Activated CD4-positive, alpha-beta T cell treated with anti-CD3 and anti-CD28 coated beads for 1 hour (primary cell): ENCODE results near the gene TMEM132C.

Experiments
- DNase-seq: peaks from one replicate; pipeline ENCODE4 v3.0.0-alpha.2; 2020

TMEM132C gene

DNA sequence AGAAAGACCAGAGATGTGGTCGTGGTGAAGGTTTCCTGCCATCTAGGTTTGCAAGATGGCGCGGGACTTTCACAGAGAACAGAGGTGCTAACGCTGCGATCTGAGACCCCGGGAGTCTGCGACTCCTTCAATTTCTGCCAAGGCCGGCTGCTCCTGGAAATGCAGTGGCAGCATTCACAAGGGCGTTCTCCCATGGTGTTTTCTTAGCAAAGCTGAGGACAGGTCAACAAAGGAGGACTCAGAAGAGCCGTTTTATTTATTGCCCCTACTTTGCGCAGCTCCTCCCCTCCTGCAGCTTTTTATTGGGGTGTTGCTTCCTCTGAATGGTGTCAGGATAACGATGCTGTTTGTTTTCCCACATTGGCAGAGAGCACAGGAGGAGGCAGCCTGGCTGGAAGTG, 86.3 kb downstream of the TMEM132C start:
- DNase-seq: no peak

DNA sequence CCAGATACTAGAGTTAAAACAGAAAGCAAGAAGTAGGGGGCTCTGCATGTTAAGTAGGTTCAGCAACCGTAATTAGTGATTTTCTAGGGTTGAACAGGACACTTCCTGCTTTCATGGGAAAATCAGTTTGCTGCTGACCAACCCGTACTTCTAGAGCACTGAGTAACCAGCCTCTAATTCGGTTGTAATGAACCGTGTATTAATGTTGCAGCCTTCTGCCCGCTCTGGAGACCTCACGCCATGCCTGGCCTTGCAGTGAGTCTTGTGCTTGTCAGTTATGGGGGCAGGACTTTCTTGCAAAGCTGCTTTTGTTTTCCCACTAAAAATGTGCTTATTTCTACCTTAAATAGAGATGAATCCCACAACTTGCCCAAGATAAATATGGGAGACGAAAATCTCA, 89.6 kb downstream of the TMEM132C start:
- no peak for DNase-seq

DNA sequence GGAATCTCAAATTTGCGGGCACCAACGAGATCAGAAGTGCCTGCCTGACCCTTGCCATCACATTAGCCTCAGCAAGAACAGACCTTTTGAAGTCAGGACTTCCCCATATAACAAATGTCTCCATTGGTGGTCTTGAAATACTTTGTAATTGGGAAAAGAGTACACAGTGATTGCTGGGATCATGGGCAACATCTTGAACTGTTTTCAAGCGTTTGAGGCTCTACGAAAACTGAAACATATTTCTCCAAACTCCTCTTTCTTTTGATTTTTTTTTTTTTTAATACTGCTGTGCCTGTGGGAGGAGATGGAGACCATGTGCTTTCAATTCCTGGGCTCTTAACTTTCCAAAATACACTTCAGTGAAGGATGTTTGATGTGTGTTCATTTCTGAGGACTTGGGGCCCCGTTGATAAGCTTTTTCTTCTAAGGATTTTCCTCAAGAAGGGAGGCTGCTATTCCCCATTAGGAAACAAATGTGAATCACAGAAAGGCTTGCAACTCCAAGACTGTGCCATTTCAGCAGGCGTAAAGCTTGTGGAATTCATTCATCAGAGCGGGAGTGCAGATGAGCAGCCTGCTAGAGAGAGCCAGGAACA, 94.5 kb downstream of the TMEM132C start:
- DNase-seq: no peak

DNA sequence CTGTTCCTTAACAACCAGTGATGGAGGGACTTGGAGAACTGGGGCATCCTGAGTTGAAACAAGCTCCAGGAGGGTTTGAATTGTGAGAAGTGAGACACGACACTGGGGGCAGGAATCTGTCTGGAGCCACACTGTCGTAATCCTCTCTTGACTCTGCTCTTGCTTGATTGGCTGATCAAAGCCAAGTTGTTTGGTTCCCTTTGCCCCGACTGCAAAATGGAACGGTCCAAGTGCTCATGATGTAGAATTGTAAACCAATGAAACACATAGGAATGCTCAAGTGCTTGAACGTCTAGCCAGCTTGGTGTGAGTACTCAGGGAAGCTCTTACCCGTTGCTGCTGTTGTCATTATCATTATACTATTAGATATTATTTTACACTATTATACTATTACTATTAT, 98.1 kb downstream of the TMEM132C start:
- DNase-seq: no peak

DNA sequence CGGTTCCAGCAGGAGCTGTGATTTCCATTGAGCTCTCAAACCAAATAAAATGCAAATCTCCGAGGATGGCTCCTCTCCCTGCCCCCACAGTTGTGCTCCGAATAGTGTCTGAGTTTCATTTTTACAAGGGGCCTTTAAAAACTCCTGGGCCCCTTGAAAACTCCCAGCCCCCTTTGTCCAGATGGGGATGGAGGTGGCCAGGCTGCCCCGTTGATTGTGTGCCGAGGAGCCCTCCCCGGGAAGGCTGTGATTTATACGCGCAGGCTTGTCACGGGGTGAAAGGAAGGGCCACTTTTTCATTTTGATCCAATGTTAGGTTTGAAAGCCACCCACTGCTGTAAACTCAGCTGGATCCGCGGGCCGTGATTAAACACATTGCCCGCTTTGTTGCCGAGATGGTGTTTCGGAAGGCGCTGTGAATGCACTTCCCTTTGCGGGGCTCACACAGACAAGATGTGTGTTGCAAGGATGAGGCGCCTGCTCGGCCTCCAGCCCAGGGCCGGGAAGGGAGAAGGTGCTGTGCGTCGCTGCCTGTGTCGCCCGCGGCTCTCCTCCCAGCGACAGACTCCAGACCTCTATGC, 98.8 kb downstream of the TMEM132C start:
- DNase-seq: no peak

DNA sequence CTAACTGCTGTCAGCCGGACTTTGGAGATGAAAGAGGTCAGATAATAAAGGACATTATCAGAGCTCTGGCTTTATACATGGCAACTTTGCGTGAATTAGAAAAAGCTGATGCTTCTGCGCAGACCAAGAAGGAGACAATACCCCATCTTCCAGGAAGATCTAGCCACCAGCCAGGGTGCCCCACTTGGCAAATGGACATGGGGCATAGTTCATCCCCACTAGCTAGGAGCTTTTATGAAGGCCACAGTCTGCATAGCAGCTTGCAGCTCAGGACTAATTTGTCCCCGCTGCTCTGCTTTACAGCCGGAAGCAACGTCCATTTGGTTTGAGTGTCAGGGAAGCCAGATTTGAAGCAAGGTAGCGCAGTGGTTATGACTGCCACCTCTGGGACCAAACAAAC, 101.0 kb downstream of the TMEM132C start:
- no peak for DNase-seq

DNA sequence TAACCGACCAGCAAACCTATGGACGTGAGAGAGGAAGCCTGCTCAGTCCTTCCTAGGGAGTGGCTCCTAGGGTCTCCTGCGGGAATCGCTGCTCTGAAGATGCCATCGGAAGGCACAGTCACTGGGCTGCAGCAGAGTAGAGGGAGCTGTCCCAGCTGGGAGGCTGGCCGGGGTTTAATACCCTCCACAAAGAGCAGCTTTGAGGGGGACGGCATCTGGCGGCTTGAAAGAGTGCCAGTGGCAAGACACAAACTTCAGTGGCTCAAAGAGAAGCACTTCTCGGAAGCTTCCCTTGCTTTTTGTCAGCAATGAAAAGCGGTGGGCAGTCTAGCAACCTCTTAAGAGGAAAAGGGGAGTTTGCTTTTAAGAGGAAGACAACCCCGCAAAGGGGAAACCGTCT, 114.6 kb downstream of the TMEM132C start:
- no peak for DNase-seq

DNA sequence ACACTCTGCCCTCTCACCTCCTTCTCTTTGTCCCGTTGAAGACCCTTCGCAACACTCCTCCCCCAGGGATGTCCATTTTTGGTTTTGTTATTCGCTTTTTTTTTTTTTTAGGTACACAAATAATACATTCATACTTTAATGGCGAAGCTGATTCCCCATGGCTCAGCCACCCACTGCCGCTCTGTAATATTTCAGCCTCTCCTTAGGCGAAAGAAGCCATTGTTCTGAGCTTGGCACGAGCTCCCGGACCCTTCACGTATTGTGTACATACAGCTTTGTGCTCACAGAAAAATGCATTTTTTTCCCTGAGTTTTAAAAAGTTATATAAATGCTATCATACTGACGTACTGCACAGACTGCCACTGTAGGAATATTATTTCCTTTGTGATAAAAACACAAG, 115.0 kb downstream of the TMEM132C start:
- DNase-seq: no peak

DNA sequence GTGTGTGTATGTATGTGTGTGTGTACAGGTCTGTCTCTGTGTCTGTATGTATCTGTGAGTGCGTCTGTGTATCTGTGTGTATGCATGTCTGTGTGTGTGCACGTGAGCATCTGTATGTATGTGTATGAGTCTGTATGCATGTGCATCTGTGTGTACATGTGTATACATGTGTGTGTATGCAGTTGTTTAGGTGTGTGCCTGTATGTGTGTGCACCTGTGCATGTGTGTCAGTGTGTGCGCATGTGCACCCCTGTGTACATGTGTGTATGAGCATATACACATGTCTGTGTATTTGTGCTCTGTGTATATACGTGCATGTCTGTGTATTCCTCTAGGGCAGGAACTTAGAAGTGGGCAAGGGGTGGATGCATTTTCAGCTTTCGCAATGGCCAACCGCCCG, 116.0 kb downstream of the TMEM132C start:
- DNase-seq: no peak

DNA sequence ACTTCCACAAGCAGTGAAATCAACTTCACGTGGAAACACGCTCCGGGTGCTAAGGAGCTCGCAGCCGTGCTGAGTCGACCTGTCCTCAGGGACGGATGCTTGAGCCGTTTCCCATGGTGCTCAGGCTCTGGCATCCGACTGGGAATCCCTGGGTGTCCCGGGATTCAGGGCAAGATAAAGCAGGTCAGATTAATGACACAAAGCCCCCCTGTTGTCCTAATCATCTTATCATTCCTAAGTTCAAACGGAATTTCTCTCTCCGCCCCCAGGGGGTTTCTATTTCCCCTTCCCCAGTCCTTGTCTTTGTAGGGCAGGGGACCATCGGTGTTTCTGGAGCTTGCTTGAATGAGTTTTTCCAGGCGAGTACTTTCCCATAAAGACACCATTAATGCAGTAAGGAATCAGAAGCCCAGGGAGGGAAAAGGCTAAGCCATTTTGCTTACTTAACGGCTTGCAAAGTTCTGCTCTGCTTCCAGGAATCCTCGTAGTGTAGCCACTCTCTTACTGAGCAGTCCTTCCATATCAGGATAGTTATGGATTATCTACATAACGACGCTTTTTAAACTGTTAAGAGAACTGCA, 116.5 kb downstream of the TMEM132C start:
- no peak for DNase-seq

DNA sequence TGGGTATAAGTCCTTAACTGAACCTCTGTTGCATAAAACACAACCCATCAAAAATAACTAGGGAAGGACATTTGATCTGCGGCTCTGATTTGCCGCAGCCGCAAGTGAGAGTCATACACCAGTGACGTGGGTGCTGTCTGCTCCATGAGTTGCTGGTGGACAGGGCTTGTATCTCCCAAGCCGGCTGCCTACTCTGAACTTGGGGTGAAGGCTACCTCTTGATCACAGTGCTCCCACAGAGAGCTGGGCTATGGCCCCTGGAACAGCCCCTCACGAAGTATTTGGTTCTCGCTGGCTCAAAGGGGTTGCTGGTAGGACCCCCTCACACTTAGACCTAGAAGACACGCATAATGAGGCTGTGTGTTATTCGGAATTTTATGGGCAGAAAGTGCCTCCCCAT, 118.8 kb downstream of the TMEM132C start:
- DNase-seq: no peak

DNA sequence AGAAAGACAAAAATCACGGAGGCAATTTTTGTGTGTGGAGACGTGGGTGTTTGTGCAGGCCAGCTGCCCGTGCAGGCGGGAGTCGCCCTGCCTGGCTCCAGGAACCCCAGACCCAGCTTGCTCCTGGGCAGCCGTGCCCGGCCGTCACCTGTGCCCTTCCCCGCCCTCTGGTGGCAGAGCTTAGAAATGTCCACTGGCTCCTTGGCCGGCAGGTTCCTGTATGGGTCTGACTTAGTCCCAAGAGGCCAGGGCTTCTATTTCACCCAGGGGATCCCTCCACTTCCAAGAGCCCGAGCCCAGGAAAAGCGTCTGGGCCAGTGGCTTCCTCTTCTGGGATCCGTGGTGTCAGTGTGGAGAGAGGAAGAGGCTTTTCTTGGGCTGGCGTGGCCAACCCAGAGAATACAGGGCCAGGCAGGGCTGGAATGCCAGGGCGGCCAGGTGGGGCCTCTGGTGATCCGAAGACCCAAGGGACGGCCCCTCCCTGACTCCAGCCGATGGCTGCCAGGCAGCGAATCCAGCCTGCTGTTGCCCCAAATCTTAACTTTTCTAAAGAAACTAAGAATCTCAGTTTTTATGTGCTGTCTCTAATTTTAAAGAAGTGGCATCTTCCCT, 120.9 kb downstream of the TMEM132C start:
- no peak for DNase-seq

DNA sequence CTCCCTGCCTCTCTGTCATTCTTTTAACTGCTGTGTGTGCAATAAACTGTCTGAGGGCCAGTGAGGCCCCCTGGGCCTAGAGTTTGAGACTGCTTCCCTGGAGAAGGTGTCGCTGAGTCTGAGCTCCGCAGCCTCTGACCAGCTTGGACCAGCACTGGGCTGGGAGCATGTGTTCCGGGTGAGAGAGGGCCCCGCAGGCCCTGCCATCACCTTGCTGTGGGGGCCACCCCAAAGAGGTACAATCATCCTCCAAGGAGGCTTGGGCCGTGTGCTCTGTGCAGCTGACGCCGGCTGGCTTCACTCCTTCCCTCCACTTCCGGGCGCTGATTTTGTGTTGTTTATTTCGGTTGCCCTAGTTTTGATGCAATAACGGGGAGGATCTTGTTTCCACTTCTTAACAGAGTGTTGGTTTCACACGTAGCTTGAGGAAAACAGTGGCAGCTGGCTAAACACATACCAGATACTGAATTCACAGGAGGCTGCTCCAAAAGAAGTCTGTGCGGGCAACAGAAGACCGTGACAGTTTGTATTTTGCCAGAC, 121.6 kb downstream of the TMEM132C start:
- DNase-seq: no peak

DNA sequence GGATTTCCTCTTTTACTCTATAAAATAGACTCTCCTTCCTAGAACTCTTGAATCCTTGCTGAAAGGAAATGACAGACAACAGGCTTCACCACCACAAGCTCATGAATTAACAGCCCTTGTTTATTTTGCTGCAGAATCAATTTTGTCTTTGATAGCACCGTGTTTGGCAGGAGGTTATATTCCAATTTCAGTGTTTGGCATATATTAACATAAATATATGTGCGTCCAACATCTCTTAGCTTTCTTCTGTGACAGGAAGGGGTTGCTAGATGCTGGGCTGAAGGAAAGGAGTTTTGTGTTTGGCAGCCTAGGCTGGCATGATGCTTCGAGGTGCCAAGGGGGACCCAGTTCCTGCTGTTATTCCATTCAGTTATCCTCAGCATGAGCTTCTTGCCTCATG, 126.4 kb downstream of the TMEM132C start:
- DNase-seq: no peak

DNA sequence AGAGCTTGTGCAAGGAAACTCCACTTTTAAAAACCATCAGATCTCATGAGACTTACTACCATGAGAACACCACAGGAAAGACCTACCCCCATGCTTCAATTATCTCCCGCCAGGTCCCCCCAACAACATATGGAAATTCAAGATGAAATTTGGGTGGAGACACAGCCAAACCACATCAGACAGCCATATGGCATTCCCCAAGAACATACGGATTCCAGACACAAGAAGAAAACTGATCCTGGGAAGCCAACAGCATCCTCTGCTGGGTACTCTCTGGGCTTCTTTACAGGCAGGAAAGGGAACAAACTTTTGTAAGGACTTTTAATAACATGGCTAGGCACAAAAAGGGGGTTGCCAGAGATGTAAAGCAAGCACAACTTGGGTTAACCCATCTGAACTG, 127.2 kb downstream of the TMEM132C start:
- no peak for DNase-seq

DNA sequence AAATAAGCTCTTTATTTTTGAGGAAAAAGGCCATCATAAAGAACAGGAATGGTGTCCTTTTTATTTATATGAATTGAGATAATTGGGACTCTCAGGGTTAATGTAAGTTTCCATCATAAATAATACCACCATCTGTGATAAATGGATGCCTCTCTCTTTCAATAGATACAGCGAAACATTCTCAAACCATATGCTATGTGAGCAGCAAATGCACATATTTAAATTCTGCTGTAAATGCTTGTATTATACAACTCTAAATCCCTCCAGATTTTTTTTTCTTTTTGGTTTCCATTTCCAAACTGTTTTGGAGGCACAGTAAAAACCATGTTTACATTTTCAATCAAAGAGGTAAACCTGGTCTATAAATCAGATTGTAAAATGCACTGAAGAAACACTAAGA, 132.3 kb downstream of the TMEM132C start:
- no peak for DNase-seq

DNA sequence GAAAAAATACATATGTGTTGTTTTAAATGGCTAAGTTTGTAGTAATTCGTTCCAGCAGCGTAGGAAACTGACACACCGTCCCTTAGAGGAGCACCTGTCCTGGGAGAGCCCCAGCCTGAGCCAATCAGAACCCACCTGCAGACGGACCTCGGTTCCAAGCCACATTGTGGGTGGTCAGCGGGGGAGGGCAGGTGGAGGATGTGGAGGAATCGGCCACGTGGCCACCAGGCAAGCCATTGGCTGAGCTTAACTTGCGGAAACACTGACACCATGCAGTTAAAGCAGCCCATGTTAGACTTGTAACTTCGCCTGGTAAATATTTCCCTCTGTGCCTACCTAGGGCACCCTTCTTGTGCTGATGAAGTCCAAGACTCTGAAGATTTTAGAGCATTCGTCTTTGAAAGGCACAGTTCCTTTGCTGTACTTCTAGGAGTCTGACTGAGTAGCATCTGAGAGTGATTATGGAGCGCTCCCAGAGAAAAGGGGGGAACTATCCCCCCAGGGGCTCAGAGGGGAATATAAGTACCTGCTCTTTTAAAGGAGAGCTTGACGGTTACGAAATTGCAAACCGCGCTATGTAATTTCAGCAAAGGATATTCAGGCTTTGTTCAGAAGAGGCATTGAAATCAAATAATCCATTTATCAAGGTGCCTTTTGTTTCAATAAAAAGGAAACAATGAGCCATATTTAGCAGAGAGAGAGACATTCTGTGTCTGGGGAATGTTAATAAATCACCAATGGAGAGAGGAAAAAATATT, 135.7 kb downstream of the TMEM132C start:
- DNase-seq: no peak

DNA sequence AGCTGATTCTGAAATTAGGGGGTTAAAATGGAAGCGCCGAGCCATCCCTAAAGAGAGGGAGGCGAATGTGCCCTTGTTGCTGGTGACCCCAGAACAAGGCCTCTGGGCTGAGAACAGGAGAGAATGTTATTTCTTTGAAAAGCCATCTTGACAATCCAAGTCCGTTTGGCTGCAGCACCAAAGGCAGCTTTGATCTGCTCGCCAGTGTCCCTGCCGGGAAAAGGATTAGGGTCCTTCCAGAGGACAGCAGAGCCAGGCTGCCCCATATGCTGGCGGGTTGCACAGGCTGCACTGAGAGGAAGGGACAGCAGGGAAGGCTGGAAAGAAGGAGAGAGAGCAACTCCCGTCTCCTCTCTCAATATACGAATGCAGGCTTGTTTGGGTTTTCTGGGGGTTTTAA, 141.7 kb downstream of the TMEM132C start:
- DNase-seq: no peak

DNA sequence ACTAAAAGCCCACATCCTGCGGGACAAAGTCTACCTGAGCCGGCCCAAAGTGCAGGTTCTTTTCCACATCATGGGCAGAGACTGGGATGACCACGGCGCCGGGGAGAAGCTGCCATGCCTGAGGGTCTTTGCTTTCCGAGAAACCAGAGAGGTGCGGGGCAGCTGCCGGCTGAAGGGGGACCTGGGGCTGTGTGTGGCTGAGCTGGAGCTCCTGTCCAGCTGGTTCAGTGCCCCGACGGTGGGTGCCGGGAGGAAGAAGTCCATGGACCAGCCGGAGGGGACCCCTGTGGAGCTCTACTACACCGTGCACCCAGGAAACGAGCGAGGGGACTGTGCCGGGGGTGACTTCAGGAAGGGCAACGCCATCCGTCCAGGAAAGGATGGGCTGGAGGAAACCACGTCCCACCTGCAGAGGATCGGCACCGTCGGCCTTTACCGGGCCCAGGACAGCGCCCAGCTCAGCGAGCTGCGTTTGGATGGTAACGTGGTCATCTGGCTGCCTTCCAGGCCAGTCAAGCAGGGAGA, 148.1 kb downstream of the TMEM132C start:
- DNase-seq: no peak

DNA sequence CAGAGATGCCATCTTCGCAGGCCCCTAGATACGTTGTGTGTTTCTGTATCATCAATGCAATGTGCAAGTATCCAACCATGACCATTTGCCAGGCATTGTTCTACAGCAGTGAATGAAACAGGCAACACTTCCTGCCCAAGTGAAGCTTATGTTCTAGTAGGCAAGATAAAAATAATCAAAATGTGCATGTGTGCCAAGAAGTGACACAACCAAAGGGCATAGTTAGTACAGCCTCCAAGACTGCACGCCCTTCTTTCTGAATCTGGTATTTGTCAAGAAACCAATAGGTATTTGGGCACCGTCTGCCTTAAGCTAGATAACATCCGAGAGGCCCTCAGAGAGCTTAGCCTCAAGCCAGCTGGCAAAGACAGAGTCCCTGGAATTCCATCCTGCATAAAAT, 152.0 kb downstream of the TMEM132C start:
- no peak for DNase-seq

DNA sequence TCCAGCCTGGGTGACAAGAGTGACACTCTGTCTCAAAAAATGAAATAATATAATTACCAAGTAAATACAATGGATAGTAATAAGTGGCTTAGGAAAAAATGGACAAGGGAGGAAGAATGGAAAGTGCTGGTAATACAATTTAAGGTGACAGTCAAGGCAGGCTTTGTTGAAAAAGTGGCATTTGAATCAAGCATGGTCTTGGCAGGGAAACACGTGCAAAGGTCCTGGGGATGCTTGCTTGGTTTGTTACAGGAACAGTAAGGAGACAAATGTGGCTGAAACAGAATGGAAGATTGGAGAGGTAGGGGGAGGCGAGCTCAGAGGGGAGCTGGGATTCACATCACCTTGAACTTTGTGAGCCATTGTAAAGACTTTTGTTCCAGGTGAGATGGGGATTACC, 153.2 kb downstream of the TMEM132C start:
- no peak for DNase-seq

DNA sequence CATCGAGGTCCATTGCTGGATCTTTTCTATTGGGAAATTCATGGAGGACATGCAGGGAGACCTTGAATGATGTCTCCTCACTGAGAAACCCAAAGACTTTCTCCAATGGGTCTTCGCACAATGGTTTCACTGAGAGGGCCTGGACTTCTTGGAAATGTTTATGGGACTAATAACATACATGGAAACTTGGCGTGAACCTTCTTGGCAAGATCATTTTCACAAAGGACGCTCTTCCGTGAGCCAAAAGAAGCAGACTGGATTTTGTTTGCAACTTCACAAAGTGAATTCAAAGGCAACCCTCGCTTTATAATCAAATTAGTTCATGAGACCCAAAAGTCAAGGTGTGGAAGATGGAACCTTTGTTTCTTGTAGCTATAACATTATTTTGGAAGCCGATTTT, 154.4 kb downstream of the TMEM132C start:
- DNase-seq: no peak

DNA sequence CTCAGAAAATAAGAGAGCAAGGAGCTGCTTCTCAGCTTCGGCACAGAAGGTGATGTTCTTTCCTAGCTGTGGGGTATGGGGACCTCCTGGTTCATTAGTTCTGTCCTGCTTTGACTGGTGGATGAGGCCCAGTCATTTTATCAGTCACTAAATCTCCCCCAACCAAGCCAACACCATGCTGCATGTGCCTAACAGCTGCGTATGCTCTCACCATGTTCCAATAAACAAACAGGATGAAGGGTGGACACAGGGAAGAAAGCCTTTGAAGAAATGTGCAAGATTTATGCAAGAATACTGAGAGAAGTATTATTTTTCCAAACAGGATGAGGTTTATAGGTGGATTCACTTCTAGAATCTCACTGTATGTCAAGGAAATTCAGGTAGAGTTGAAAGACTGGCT, 156.2 kb downstream of the TMEM132C start:
- no peak for DNase-seq
